Spleen (tissue), 11 donors: ENCODE measurements around the gene GIGYF2. TPM values are rescaled to one million over a fixed set of nuclear protein-coding genes. Genes with fewer than 3 reads are reported as not detected.

Experiments used
- DNase-seq: peaks from one replicate; pipeline ENCODE4 v3.0.0-alpha.2; 2020
- H3K27ac ChIP-seq, 8 donors: fragments of 200-600 bp; sonication (generic) in 7 of 8; 1 replicate in 4 of 8; 2 replicates in 4 of 8; pipeline versions ENCODE4 v1.5.0 to v1.8.0; 2016 to 2021; ENCODE audit warnings: inconsistent platforms in 4 of 8, mild to moderate bottlenecking in 4 of 8, moderate library complexity in 1 of 8
- H3K27me3 ChIP-seq, 7 donors: fragments of 200-600 bp; sonication (generic) in 6 of 7; replicated peaks in 1 of 7; 1 replicate in 4 of 7; 2 replicates in 3 of 7; pipeline versions ENCODE4 v1.5.0 to v1.8.0; 2016 to 2021; ENCODE audit warnings: inconsistent platforms in 3 of 7, mild to moderate bottlenecking in 1 of 7
- H3K36me3 ChIP-seq, 6 donors: fragments of 200-600 bp; sonication (generic) in 5 of 6; 1 replicate in 4 of 6; 2 replicates in 2 of 6; pipeline versions ENCODE4 v1.5.0 to v1.8.0; 2016 to 2021; ENCODE audit warnings: inconsistent platforms in 2 of 6
- H3K4me1 ChIP-seq, 6 donors: fragments of 200-600 bp; sonication (generic) in 5 of 6; 1 replicate in 3 of 6; 2 replicates in 3 of 6; pipeline versions ENCODE4 v1.5.0 to v1.8.0; 2016 to 2021; ENCODE audit warnings: inconsistent platforms in 3 of 6
- H3K4me3 ChIP-seq, 8 donors: fragments of 200-600 bp; sonication (generic) in 7 of 8; 1 replicate in 4 of 8; 2 replicates in 4 of 8; pipeline versions ENCODE4 v1.5.0 to v1.8.0; 2016 to 2021; ENCODE audit warnings: inconsistent platforms in 4 of 8, mild to moderate bottlenecking in 4 of 8, moderate library complexity in 2 of 8
- H3K9me3 ChIP-seq, 8 donors: fragments of 200-600 bp; sonication (generic) in 7 of 8; 1 replicate in 4 of 8; 2 replicates in 4 of 8; pipeline versions ENCODE4 v1.5.0 to v1.8.0; 2016 to 2021; ENCODE audit warnings: inconsistent platforms in 4 of 8
- POLR2A ChIP-seq, 3 donors: fragments of 450-650 bp; IDR thresholded peaks; one replicate each; pipeline ENCODE4 v1.5.1; 2017; ENCODE audit warnings: antibody characterized with exemption in 3 of 3, mild to moderate bottlenecking in 1 of 3
- POLR2AphosphoS5 ChIP-seq, 3 donors: sonication (generic); formaldehyde crosslinking; IDR thresholded peaks; one replicate each; pipeline ENCODE4 v1.5.1; 2017; ENCODE audit warnings: antibody characterized with exemption in 3 of 3
- WGBS, 5 donors: extraction: QIAGEN DNeasy Blood & Tissue Kit in 3 of 5; methylation state at CpG; one replicate each; pipeline versions ENCODE4 v1.1.5 to v1.1.7; 2013 to 2018; 5-methylcytosine and 5-hydroxymethylcytosine counted together
- intact Hi-C: fragments of 100-400 bp; cut with DNase I; formaldehyde crosslinking; loops from one replicate; pipeline ENCODE4 v1.15.0; 2023; ENCODE audit warnings: low total_unique reads
- polyA plus RNA-seq, 3 donors: library from polyadenylated mRNA; stranded (reverse); fragments of 200-250 nt; gene quantifications; one replicate each; pipeline ENCODE4 v1.2.1, GENCODE V29; 2013
- total RNA-seq, 7 donors: library from RNA; depleted of rRNA in 3 of 7; stranded (reverse); fragments of >200 nt in 3 of 7; fragmentation: NEBNext Ultra II Directional in 4 of 7; extraction: Animal tissue kit (Norgen Biotek cat#: 25700) in 4 of 7; gene quantifications; one replicate each; pipeline versions ENCODE4 v1.1.0 to v1.2.1, GENCODE V29; 2016 to 2021
- TF ChIP-seq, protein P1 (sequence below), 11 experiments: fragments of 200-600 bp in 7 of 11; fragments of 450-650 bp in 4 of 11; sonication (generic) in 4 of 11; IDR thresholded peaks in 8 of 11; conservative IDR thresholded peaks in 3 of 11; 1 replicate in 7 of 11; 2 replicates in 4 of 11; pipeline versions ENCODE4 v1.4.0 to v1.8.0; 2016 to 2021; ENCODE audit warnings: antibody characterized with exemption in 11 of 11, inconsistent platforms in 4 of 11, mild to moderate bottlenecking in 1 of 11
- donor health status: healthy with polysubstance abuse.
- donor health status: DM: no; HTN: no; CAD: no; lungs with moderate emphysema.
- donor health status: DM: no; HTN: no; CAD: no.
- donor health status: Bipolar disorder and iron deficiency.
- donor health status: healthy.
- donor health status: DM: no; HTN: no; CAD: no.
- donor health status: DM: yes; HTN: yes; CAD: no.

The GIGYF2 gene
- total and polyA plus RNA-seq, 10 donors, result 7.3 to 116 (median 97.2) TPM

DNA sequence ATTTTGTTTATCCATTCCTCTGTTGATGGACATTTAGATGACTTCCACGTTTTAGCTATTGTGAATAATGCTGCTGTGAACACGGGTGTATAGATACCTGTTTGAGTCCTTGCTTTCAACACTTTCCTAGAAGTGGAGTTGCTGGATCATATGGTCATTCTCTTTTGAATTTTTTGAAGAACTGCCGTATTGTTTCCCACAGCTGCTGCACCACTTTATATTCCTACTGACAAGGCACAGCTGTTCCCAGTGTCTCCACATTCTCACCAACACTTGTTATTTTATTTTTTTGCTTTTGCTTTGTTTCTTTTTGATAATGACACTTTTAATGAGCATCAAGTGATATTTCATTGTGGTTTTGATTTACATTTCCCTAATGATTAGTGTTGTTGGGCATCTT is 120.6 kb downstream of the GIGYF2 start:
- Histone ChIP-seq H3K36me3 (peaks cover 0 to 100% (median 79%) of the 10 kb centered on the region in 6 donors), H3K4me1 (peaks cover 0 to 26% (median 0%) of the 10 kb centered on the region in 6 donors), H3K27ac (no peak overlapping the region), H3K4me3 (no peak overlapping the region), H3K27me3 (no peaks in the 10 kb centered on the region), H3K9me3 (no peaks in the 10 kb centered on the region)
- intact Hi-C loops, result no loop called here
- 89 to 93% (median 90%) methylated on average over 3 of the region's 3 CpGs for WGBS, 5 donors
- no peak for DNase-seq
- TF ChIP-seq, protein P1, sequence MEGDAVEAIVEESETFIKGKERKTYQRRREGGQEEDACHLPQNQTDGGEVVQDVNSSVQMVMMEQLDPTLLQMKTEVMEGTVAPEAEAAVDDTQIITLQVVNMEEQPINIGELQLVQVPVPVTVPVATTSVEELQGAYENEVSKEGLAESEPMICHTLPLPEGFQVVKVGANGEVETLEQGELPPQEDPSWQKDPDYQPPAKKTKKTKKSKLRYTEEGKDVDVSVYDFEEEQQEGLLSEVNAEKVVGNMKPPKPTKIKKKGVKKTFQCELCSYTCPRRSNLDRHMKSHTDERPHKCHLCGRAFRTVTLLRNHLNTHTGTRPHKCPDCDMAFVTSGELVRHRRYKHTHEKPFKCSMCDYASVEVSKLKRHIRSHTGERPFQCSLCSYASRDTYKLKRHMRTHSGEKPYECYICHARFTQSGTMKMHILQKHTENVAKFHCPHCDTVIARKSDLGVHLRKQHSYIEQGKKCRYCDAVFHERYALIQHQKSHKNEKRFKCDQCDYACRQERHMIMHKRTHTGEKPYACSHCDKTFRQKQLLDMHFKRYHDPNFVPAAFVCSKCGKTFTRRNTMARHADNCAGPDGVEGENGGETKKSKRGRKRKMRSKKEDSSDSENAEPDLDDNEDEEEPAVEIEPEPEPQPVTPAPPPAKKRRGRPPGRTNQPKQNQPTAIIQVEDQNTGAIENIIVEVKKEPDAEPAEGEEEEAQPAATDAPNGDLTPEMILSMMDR (IDR thresholded peaks at IDR 0.05 in 8 of 11, conservative IDR thresholded peaks at IDR 0.05 in 3 of 11), result no peak
- TF ChIP-seq POLR2AphosphoS5 (IDR thresholded peaks at IDR 0.05), result no peak
- no peak for TF ChIP-seq POLR2A (IDR thresholded peaks at IDR 0.05)

- Histone ChIP-seq H3K4me3 (no peak overlapping the region), H3K36me3 (peaks cover 0 to 91% (median 65%) of the 10 kb centered on the region in 6 donors), H3K27ac (no peak overlapping the region), H3K9me3 (no peaks in the 10 kb centered on the region), H3K4me1 (no peaks in the 10 kb centered on the region), H3K27me3 (no peaks in the 10 kb centered on the region)
- intact Hi-C loops, result no loop called here
- 73 to 97% (median 96%) methylated on average over 3 of the region's 3 CpGs for WGBS, 5 donors
- TF ChIP-seq, protein P1 (IDR thresholded peaks at IDR 0.05 in 8 of 11, conservative IDR thresholded peaks at IDR 0.05 in 3 of 11), result no peak
- TF ChIP-seq POLR2A (IDR thresholded peaks at IDR 0.05), result no peak
- TF ChIP-seq POLR2AphosphoS5 (IDR thresholded peaks at IDR 0.05), result no peak
- DNase-seq, result no peak
Observed at GRCh38 chr2:232829988-232830387, 132.9 kb downstream of the GIGYF2 start.

GRCh38 chr2:232831496-232831895 is 134.4 kb downstream of the GIGYF2 start:
- no peaks in the 10 kb centered on the region for H3K9me3 ChIP-seq
- H3K36me3 ChIP-seq, result peaks cover 0 to 88% (median 65%) of the 10 kb centered on the region in 6 donors
- H3K27ac ChIP-seq, result no peak overlapping the region
- no peak for DNase-seq
- WGBS, 5 donors, result 82 to 90% (median 84%) methylated on average over 3 of the region's 3 CpGs
- intact Hi-C loops, result no loop called here
- TF ChIP-seq, protein P1 (IDR thresholded peaks at IDR 0.05 in 8 of 11, conservative IDR thresholded peaks at IDR 0.05 in 3 of 11), result no peak
- no peaks in the 10 kb centered on the region for H3K4me1 ChIP-seq
- H3K4me3 ChIP-seq, result no peak overlapping the region
- no peaks in the 10 kb centered on the region for H3K27me3 ChIP-seq

GRCh38 chr2:232833830-232834229 is 136.7 kb downstream of the GIGYF2 start:
- no peaks in the 10 kb centered on the region for H3K9me3 ChIP-seq
- no peak for TF ChIP-seq POLR2AphosphoS5 (IDR thresholded peaks at IDR 0.05)
- no peak for TF ChIP-seq POLR2A (IDR thresholded peaks at IDR 0.05)
- TF ChIP-seq, protein P1 (IDR thresholded peaks at IDR 0.05 in 8 of 11, conservative IDR thresholded peaks at IDR 0.05 in 3 of 11), result no peak
- intact Hi-C loops, result no loop called here
- peaks cover 9 to 22% (median 17%) of the 10 kb centered on the region in 6 donors for H3K4me1 ChIP-seq
- 91 to 100% (median 98%) methylated on average over 1 of the region's 1 CpG for WGBS, 5 donors
- no peak overlapping the region for H3K4me3 ChIP-seq
- peaks cover 0 to 92% (median 67%) of the 10 kb centered on the region in 6 donors for H3K36me3 ChIP-seq
- no peak overlapping the region for H3K27ac ChIP-seq
- no peaks in the 10 kb centered on the region for H3K27me3 ChIP-seq
- no peak for DNase-seq
